ENCODE results near the gene RPL27A. TPM values are rescaled to one million over a fixed set of nuclear protein-coding genes. Genes with fewer than 3 reads are reported as not detected.

The RPL27A gene
- total RNA-seq, 1 donor from 2014 or later: 815 TPM

DNA sequence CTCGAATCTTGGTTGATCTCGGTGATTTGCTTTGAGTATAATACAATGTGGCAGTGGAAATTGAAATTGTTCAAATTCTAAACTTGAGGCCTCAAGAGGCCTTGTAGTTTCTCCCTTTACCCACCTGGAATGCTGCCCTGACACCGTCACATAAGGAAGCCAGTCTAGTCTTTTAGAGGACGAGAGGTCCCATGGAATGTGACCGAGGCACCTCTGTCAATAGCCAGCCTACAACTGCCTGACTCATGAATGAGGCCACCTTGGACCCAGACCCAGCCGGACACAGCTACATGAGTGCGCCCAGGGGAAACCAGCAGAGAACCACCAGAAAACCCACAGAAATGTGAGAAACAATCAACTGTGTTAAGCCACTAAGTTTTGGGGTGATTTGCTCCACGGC lies 52.5 kb downstream of the RPL27A start:
- Mint-ChIP-seq H3K27me3 (ENCODE audit: unreplicated experiment) (no peaks in the 10 kb centered on the region), H3K9me3 (ENCODE audit: unreplicated experiment) (no peaks in the 10 kb centered on the region), H3K4me3 (ENCODE audit: unreplicated experiment) (no peak overlapping the region), H3K27ac (ENCODE audit: unreplicated experiment) (no peak overlapping the region), H3K36me3 (ENCODE audit: unreplicated experiment) (peaks cover 11% of the 10 kb centered on the region), H3K4me1 (ENCODE audit: unreplicated experiment) (peaks cover 34% of the 10 kb centered on the region)
- TF ChIP-seq CTCF (IDR thresholded peaks at IDR 0.05): no peak
- no peak for DNase-seq (ENCODE audit: extremely low spot score, unreplicated experiment)

GRCh38 chr11:8739309-8739793 lies 56.8 kb downstream of the RPL27A start:
- Mint-ChIP-seq H3K27ac (ENCODE audit: unreplicated experiment) (no peak overlapping the region), H3K36me3 (ENCODE audit: unreplicated experiment) (peaks cover 7% of the 10 kb centered on the region), H3K4me1 (ENCODE audit: unreplicated experiment) (peaks cover 4% of the 10 kb centered on the region), H3K27me3 (ENCODE audit: unreplicated experiment) (no peaks in the 10 kb centered on the region), H3K9me3 (ENCODE audit: unreplicated experiment) (no peaks in the 10 kb centered on the region), H3K4me3 (ENCODE audit: unreplicated experiment) (no peak overlapping the region)
- DNase-seq (ENCODE audit: extremely low spot score, unreplicated experiment): no peak
- no peak for TF ChIP-seq CTCF (IDR thresholded peaks at IDR 0.05)

Other genes starting within 250 kb of the RPL27A start
- 0.65 and 1.3 TPM in 2 replicates for gene STK33, start 88.6 kb upstream of the RPL27A start, total RNA-seq
- 10.0 and 10.2 TPM in 2 replicates for gene TRIM66, start 127 bp upstream of the RPL27A start, total RNA-seq
- gene AKIP1, start 228.4 kb downstream of the RPL27A start, total RNA-seq: 28.8 and 32.6 TPM in 2 replicates

All from osteocyte (in vitro differentiated cells).